HG02588 (cell line): Measurements from ENCODE around the gene KLHL40.

Experiments
- ATAC-seq: cut with Tn5 transposase; IDR thresholded peaks from one replicate; pipeline ENCODE4 v1.9.1; 2021; ENCODE audit warnings: mild to moderate bottlenecking, moderate library complexity; ENCODE audit not compliant: unreplicated experiment

Gene KLHL40

GRCh38 chr3:42734263-42734860, 49.0 kb downstream of the KLHL40 start:
- ATAC-seq: no peak

- no peak for ATAC-seq
Measured at GRCh38 chr3:42735019-42735418, 49.7 kb downstream of the KLHL40 start.

- no peak for ATAC-seq
Measured at GRCh38 chr3:42735615-42736014, 50.3 kb downstream of the KLHL40 start.

- ATAC-seq: no peak
Measured at GRCh38 chr3:42736081-42736480, 50.7 kb downstream of the KLHL40 start.

GRCh38 chr3:42736531-42736930, 51.2 kb downstream of the KLHL40 start:
- no peak for ATAC-seq

- ATAC-seq: no peak
Measured at GRCh38 chr3:42739401-42740158, 54.2 kb downstream of the KLHL40 start.

- no peak for ATAC-seq
Measured at GRCh38 chr3:42741796-42742195, 56.5 kb downstream of the KLHL40 start.
